BJ (cell line): ENCODE data around the gene LIPH. TPM values are rescaled to one million over a fixed set of nuclear protein-coding genes. Genes with fewer than 3 reads are reported as not detected.

Source experiments
- CTCF ChIA-PET: fragments of 350-600 bp; formaldehyde crosslinking; extraction: SDS; loops from one replicate; lab custom pipeline; 2021; ENCODE audit warnings: antibody characterized with exemption, inconsistent platforms; lab: Yijun Ruan, JAX
- POLR2A ChIA-PET: fragments of 300-600 bp; sonication (Branson Sonifier 250); formaldehyde crosslinking; extraction: SDS; loops from one replicate; lab custom pipeline; 2021; ENCODE audit warnings: antibody characterized with exemption; lab: Charles Lee
- DNase-seq: peaks from one replicate; pipeline ENCODE4 v3.0.0-alpha.2; 2011; ENCODE audit warnings: low read depth
- H3K27me3 ChIP-seq: 2 replicates; pipeline ENCODE4 v1.6.0; 2011; ENCODE audit warnings: low read length; ENCODE audit not compliant: control insufficient read depth, insufficient read depth
- H3K36me3 ChIP-seq: 2 replicates; pipeline ENCODE4 v1.5.1; 2011; ENCODE audit warnings: low read length; ENCODE audit not compliant: control insufficient read depth, insufficient read depth
- H3K4me3 ChIP-seq: 2 replicates; pipeline ENCODE4 v1.5.1; 2011; ENCODE audit warnings: low read depth, mild to moderate bottlenecking, control low read depth, low read length
- CTCF ChIP-seq: IDR thresholded peaks from 2 replicates; pipeline ENCODE4 v1.5.1; 2011; ENCODE audit warnings: low read depth, mild to moderate bottlenecking, control low read depth, inconsistent platforms, low read length, moderate library complexity; ENCODE audit not compliant: insufficient read depth
- polyA plus RNA-seq: library from polyadenylated mRNA; depleted of rRNA; stranded (reverse); fragments of >200 nt; gene quantifications from 2 replicates; pipeline ENCODE4 v1.2.3, GENCODE V29; 2011

LIPH gene
- polyA plus RNA-seq, 1 experiment = 0.17 TPM

- TF ChIP-seq CTCF = no peak
- Histone ChIP-seq H3K4me3 (no peak overlapping the region), H3K36me3 (peaks cover 7% of the 10 kb centered on the region), H3K27me3 (no peaks in the 10 kb centered on the region)
- ChIA-PET CTCF (no interaction called here), POLR2A (no interaction called here)
- DNase-seq = no peak
Observed at GRCh38 chr3:185490241-185490640, 62.1 kb downstream of the LIPH start.

GRCh38 chr3:185489462-185489861 is 62.9 kb downstream of the LIPH start:
- no peaks in the 10 kb centered on the region for H3K27me3 ChIP-seq
- no peak for DNase-seq
- no peak overlapping the region for H3K4me3 ChIP-seq
- no peak for TF ChIP-seq CTCF
- ChIA-PET CTCF (no interaction called here), POLR2A (no interaction called here)
- H3K36me3 ChIP-seq = peaks cover 3% of the 10 kb centered on the region

- no peak for DNase-seq
- no peak for TF ChIP-seq CTCF
- POLR2A ChIA-PET = no interaction called here
- CTCF ChIA-PET = no interaction called here
- Histone ChIP-seq H3K27me3 (no peaks in the 10 kb centered on the region), H3K4me3 (no peak overlapping the region), H3K36me3 (peaks cover 3% of the 10 kb centered on the region)
Observed at GRCh38 chr3:185488465-185488864, 63.9 kb downstream of the LIPH start.

GRCh38 chr3:185486394-185486793 is 66.0 kb downstream of the LIPH start:
- CTCF ChIA-PET = interaction anchor here (1.0 to 1.4 kb wide), 2 partner anchors 26 to 88 kb away, joined by 3 read pairs; no protein-coding TSS in a partner anchor
- POLR2A ChIA-PET = no interaction called here
- H3K4me3 ChIP-seq = no peak overlapping the region
- no peak for DNase-seq
- H3K36me3 ChIP-seq = peaks cover 3% of the 10 kb centered on the region
- TF ChIP-seq CTCF = no peak
- H3K27me3 ChIP-seq = no peaks in the 10 kb centered on the region

GRCh38 chr3:185484296-185484695 is 68.1 kb downstream of the LIPH start:
- Histone ChIP-seq H3K27me3 (no peaks in the 10 kb centered on the region), H3K36me3 (peaks cover 2% of the 10 kb centered on the region), H3K4me3 (no peak overlapping the region)
- no peak for DNase-seq
- TF ChIP-seq CTCF = no peak
- ChIA-PET CTCF (interaction anchor here (0.9 to 1.9 kb wide), 3 partner anchors 23 to 111 kb away, joined by 3 to 7 read pairs (median 6); no protein-coding TSS in a partner anchor), POLR2A (no interaction called here)
